Thyroid gland (tissue), 4 donors: ENCODE data around the gene MID1.

Experiments used
- CTCF ChIP-seq, 6 experiments: fragments of 200-600 bp in 3 of 6; fragments of 450-650 bp in 3 of 6; sonication (generic) in 3 of 6; IDR thresholded peaks; one replicate each; pipeline ENCODE4 v1.5.1; 2016 to 2019; ENCODE audit warnings: antibody characterized with exemption in 6 of 6, mild to moderate bottlenecking in 2 of 6, inconsistent platforms in 1 of 6, moderate library complexity in 1 of 6
- POLR2A ChIP-seq, 2 donors: fragments of 450-650 bp; IDR thresholded peaks; one replicate each; pipeline ENCODE4 v1.6.1; 2017; ENCODE audit warnings: antibody characterized with exemption in 2 of 2, mild to moderate bottlenecking in 2 of 2, moderate library complexity in 1 of 2

DNA sequence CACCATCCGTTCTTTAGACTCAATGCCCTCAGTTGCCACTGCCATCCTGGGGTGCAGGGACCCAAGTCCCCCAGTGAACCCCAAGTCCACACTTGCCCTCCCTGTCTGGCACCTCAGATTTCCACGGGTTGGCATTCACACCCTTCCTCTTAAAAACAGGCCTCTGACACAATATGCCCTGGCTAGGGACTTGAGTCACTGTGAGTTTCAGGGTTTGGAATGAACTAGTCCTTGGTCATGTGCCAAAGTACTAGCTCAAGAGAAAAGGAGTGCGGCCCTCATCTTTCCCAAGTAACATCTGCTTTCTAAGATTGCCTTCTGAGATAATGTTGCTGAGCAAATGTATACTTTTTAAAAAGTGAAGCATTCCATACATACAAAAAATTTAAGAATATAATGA, 134.0 kb downstream of the MID1 start:
- no peak for TF ChIP-seq CTCF (IDR thresholded peaks at IDR 0.05)
- no peak for TF ChIP-seq POLR2A (IDR thresholded peaks at IDR 0.05)
